A673 (cell line): ENCODE results near the gene EPB41L4B.

ENCODE experiments used
- CTCF ChIP-seq: fragments of 300-800, 200-600 bp; sonication (generic); conservative IDR thresholded peaks from 2 replicates; pipeline ENCODE4 v1.5.1; 2017; ENCODE audit warnings: low read depth, mild to moderate bottlenecking, antibody characterized with exemption, low read length, moderate library complexity, mixed read lengths
- EZH2 ChIP-seq: fragments of 200-600 bp; sonication (generic); IDR thresholded peaks from 2 replicates; pipeline ENCODE4 v1.6.1; 2017; ENCODE audit warnings: borderline replicate concordance, low read depth, mild to moderate bottlenecking, mixed read lengths, antibody characterized with exemption, low read length; ENCODE audit not compliant: poor library complexity, severe bottlenecking

- TF ChIP-seq CTCF (no peak), EZH2 (no peak)
Measured at GRCh38 chr9:109346904-109347303, 26.0 kb upstream of the EPB41L4B start.
